Kasumi-1 (cell line): ENCODE measurements around the gene MBNL2.
"Not testable (repeated sequence)": the region's sequence is repeated elsewhere in the genome, so short reads cannot be mapped to it uniquely, and the experiment has no call there.

ENCODE experiments used
- DNase-seq, 2 experiments: peaks; one replicate each; lab custom pipeline; 2025; lab: John Stamatoyannopoulos, UW

Gene MBNL2, protein sequence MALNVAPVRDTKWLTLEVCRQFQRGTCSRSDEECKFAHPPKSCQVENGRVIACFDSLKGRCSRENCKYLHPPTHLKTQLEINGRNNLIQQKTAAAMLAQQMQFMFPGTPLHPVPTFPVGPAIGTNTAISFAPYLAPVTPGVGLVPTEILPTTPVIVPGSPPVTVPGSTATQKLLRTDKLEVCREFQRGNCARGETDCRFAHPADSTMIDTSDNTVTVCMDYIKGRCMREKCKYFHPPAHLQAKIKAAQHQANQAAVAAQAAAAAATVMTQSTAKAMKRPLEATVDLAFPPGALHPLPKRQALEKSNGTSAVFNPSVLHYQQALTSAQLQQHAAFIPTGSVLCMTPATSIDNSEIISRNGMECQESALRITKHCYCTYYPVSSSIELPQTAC

GRCh38 chr13:97221989-97222700, at the start of gene MBNL2:
Gene MBNL2, plus strand, starts transcription at chr13:97222333. Its CDS starts 53,903 bp downstream, at chr13:97276236.
- DNase-seq: peak; percentile 92 to 94

- DNase-seq: no peak
Measured at GRCh38 chr13:97174638-97175037, 47.5 kb upstream of the MBNL2 start.

DNA sequence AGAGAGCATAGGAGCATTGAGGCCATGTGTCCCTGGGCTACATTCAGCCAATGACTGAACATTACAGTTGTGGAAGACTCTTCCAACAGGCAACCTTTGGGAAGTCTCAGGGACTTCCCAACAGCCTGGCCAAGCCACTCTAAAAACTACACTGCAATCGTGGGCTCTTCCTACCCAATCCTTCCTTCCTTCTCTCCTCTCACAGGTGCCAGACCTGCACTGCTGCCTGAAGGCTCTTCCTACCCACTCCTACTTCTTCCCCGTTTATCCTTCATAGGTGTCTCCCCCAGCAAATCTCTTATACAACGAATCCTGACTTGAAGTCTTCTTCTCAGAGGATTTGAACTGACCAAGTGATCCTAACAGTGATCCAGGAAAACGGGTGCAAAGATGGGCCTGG, 47.1 kb upstream of the MBNL2 start:
- DNase-seq: no peak

GRCh38 chr13:97179501-97179900, 42.6 kb upstream of the MBNL2 start:
- DNase-seq: no peak

- no peak for DNase-seq
Measured at GRCh38 chr13:97182111-97182890, 39.8 kb upstream of the MBNL2 start.

DNA sequence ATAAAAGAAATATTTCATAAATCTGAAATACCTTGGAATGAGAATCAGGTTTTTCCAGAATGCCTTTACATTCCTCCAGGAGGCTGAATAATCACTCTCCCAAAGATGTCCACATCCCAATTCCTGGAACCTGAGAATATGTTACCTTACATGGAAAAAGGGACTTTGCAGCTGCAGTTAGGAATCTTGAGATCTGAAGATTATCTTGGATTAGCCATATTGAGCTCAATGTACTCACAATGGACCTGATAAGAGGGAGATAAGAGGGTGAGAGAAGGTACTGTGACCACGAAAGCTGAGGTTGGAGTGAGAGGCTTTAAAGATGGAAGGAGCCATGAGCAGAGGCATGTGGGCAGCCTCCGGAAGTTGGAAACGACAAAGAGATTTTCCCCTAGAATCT, 36.8 kb upstream of the MBNL2 start:
- DNase-seq: no peak

GRCh38 chr13:97185751-97186150, 36.4 kb upstream of the MBNL2 start:
- DNase-seq: no peak

- DNase-seq: no peak
Measured at GRCh38 chr13:97188207-97188606, 33.9 kb upstream of the MBNL2 start.

GRCh38 chr13:97189928-97190327, 32.2 kb upstream of the MBNL2 start:
- no peak for DNase-seq

- DNase-seq: no peak
Measured at GRCh38 chr13:97191142-97191541, 31.0 kb upstream of the MBNL2 start.

- no peak for DNase-seq
Measured at GRCh38 chr13:97191615-97192014, 30.5 kb upstream of the MBNL2 start.

- DNase-seq: no peak
Measured at GRCh38 chr13:97192166-97192565, 30.0 kb upstream of the MBNL2 start.

DNA sequence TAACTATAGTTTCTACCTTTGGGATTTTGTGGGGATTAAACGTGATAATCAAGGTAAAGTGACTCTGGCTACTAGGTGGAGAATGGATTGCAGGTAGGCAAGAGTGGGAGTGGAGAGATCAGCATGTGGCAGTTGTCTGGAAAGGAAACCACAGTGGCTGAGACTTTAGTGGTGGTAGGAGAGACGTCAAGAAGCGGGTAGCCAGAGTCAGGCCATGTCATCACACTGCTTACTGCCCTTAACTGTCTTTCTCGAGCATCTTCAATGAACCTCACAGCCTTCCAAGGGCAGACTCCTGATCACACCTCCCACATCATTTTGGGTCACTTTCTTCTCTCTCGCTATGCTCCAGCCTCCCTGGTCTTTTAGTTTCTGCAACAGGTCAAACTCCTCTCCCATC, 28.6 kb upstream of the MBNL2 start:
- no peak for DNase-seq

DNA sequence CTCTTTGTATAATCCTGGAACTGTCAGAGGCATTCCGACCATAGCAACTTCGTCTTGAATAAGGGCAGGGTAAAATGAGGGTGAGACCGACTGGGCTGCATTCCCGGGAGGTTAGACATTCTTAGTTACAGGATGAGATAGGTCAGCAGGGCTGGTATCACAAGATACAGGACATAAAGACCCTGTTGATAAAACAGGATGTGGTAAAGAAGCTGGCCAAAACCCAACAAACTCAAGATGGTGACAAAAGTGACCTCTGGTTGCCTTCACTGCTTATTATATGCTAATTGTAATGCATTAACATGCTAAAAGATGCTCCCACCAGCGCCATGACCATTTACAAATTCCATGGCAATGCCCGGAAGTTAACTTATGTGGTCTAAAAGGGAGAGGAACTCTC, 27.7 kb upstream of the MBNL2 start:
- no peak for DNase-seq

DNA sequence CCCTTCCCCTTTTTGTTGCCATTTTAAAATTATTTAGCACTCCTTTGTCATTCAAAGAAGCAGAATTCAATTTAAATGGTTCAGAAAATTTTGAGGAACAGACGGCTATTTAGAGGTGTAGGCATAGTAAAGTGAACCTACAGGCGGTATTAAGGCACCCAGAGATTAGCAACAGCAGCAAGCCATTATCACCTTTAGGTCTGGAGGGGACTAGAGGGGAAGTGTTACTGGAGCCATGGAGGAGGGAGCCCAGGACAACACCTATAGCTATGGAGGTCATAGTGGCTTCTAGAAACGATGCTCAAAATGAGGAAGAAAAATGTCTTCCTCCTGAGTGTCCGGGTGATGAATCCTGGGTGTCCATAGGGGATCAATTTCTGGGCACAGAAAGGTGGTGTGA, 25.8 kb upstream of the MBNL2 start:
- DNase-seq: no peak

GRCh38 chr13:97198753-97199152, 23.4 kb upstream of the MBNL2 start:
- DNase-seq: no peak

DNA sequence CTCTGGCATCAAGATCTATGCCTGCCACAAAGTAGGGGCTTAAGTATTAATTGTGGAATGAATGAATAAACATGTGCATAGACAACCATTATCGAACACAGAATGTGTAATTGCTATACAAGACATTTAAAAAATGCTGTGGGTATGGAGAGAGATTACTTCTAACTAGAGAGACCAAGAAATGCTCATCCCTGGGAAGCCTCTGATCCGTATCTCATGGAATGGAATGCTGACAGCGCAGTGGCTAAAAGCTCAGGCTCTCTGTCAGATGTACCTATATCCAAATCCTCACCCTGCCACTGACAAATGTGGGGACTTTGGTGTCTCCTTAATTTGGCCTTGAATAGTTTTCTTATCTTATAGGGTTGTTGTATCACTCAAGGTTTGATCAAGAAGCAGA, 22.7 kb upstream of the MBNL2 start:
- no peak for DNase-seq

DNA sequence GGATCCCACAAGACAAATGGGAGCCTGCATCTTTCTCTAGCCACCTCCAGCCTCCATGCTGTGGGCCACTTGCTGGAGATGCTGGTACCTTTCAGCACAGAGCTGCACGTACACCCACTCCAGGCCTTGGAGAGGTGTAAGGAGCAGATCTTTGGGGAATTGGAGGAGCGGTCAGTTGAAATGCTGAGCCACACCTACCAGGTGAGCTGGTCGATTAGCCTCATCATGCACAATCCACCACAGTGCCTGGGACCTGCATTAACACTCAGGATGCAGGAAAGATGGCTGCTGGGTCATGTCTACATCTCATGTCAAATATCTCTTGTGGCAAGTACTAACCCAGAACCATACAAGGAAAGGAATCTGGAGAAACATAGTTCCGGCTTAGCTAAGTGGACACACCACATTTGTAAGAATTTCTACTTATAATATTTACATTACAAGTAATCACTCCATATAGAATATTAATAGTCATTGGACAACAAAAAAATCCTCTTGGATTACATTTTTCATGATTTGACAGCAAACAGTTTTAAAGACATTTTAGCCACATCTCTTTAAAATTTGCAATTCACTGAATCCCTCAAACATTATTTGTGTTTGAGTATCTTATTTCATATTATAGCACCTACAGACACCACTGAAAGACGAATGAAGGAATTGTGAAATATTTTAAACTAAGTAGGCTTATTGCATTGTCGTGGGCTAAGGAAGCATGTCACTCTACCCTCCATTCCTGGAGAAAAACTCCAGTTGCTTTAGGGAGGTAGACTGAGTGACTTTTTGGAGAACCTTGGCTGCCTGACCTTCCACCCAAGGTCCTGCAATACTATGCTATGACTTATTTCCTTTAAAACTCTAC, 21.8 kb upstream of the MBNL2 start:
- no peak for DNase-seq

DNA sequence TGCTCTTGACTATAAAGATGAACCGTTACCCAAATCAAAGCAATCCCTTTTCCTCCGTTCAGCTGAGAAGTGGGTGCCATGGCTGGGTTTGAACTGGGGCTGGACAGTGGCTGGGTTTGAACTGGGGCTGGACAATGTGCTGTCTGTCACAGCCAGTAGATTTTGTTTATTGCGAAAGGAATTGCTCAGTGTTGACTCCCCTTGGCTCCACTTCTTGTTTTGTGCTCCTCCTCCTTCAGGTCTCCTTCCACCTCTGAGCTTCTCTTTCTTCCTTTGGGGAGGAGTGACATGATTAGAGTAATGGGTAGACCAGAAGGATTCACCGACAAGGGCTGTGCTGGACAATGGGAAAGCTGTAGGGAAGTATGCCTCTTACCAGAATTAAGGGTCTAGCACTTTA, 19.4 kb upstream of the MBNL2 start:
- no peak for DNase-seq

DNA sequence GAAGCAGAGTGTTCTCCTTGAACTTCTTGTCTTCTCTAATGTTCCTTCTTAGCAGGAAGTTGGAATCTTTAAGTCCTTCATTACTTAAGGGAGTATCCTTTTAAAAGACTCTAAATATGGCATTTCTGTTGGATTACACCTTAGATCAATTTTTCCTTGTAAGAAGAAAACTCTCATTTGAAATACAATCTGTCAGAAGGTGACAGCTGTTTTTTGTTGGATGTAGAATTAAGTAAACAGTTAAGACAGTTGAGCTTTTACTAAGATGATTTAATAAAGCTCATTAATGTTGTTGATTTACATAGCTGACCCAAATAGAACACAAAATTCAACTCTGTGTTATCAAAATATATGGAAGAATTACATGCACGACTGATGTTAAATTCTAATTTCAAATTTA, 16.7 kb upstream of the MBNL2 start:
- DNase-seq: no peak

DNA sequence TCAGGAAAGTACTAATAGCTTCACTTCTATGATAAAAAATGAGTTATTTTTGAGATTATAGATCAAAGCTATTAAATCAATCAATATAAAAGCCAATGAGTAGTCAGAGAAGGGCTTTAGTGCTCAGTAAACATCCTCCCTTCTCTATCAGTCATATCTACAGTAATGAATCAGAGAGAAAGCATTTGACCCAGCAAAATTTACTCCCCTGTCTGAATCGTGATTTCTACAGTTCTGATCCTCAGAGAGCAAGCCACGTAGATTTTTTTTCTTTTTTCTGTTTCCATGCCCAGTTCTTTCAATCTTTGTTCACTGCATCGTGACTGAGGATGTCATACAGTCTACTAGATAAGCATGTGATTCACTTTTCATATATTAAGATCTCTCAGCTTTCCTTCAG, 16.2 kb upstream of the MBNL2 start:
- DNase-seq: no peak

DNA sequence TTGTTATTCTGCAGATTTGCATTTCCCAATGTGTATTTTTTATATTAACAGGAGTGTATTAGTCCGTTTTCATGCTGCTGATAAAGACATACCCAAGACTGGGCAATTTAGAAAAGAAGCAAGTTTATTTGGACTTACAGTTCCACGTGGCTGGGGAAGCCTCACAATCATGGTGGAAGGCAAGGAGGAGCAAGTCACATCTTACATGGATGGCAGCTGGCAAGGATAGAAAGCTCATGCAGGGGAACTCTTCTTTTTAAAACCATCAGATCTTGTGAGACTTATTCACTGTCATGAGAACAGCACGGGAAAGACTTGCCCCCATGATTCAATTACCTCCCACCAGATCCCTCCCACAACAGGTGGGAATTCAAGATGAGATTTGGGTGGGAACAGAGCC, 14.9 kb upstream of the MBNL2 start:
- not testable (repeated sequence) for DNase-seq
